Mucosa of gallbladder (tissue), 1 donor: Measurements from ENCODE around the gene PAPOLA. TPM values are rescaled to one million over a fixed set of nuclear protein-coding genes. Genes with fewer than 3 reads are reported as not detected.
A peak's percentile ranks its signal among the peaks of the same experiment; 100 is the strongest.
"Not testable (repeated sequence)": the region's sequence is repeated elsewhere in the genome, so short reads cannot be mapped to it uniquely, and the experiment has no call there.

Experiments used
- DNase-seq: peaks from one replicate; pipeline ENCODE4 v3.0.0-alpha.2; 2020; ENCODE audit warnings: low spot score
- total RNA-seq: library from RNA; stranded (reverse); gene quantifications from one replicate; pipeline ENCODE4 v1.2.1, GENCODE V29; 2021
- donor health status: DM: no; HTN: no; CAD: no.

The PAPOLA gene
- total RNA-seq, 1 donor from 2014 or later: 175 TPM

DNA sequence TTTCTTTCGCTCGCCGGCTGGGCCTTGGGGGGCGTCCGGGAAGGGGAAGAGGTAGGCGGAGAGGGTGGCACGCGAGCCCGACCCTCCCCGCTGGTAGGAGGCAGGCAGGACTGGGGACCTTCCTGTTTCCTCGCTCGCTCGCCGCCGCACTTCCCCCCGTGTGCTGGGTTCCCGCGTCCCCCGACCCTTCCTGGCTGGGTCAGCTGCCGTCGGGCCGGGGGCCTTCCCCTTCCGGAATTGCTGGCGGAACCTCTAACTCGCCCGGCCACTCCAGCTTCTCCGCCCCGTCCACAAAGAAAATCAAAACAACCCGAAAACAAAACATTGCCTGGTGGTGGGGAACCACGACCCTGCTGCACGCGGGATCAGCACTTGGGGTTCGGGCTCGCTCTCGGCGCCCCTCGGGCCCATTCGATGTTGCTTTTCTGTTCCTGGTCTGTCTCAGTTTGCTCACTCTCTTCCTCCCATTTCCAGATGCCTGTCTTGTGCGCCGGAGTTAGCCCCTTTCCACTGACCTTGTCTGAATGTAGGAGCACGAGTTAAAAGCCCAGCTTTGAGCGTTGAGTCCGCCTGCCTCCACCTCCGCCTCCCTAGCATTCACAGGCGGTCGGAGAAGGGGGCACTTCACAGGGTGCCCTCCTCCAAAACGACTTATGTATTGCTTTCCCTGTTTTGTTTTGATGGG lies 581 bp downstream of the PAPOLA start:
- DNase-seq: peak; percentile 42

DNA sequence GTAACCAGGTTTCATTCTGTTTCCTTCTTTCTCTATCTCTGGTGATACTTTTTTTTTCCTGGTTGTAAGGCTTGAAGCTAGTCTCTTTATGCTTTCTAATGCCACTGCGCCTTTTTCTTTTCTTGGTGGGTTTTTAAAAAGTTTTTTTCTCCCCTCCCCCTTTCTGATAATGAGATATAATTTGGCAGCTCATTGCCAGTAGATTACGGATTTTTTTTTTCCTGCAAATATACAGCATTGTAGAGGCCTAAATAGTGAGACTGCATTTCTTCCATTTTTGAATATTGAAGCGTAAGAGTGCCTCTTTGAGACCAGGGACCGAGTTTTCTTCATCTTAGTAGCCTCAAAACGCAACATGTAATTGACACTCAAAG lies 1.1 kb downstream of the PAPOLA start:
- no peak for DNase-seq

GRCh38 chr14:96504353-96504752 lies 2.2 kb downstream of the PAPOLA start:
- not testable (repeated sequence) for DNase-seq

DNA sequence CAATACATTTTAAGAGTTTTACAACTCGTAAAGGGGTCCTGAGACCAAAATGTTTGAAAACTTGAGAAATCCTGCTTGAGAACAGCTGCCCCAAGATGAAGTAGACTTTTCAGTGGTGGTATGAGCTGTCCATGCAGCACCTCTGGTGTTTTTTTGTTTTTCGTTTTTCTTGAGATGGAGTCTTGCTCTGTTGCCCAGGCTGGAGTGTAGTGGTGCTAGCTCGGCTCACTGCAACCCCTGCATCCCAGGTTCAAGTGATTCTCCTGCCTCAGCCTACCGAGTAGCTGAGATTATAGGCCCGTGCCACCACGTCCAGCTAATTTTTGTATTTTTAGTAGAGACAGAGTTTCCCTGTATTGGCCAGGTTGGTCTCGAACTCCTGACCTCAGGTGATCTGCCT lies 5.5 kb downstream of the PAPOLA start:
- no peak for DNase-seq

GRCh38 chr14:96508900-96509299 lies 6.7 kb downstream of the PAPOLA start:
- DNase-seq: no peak

DNA sequence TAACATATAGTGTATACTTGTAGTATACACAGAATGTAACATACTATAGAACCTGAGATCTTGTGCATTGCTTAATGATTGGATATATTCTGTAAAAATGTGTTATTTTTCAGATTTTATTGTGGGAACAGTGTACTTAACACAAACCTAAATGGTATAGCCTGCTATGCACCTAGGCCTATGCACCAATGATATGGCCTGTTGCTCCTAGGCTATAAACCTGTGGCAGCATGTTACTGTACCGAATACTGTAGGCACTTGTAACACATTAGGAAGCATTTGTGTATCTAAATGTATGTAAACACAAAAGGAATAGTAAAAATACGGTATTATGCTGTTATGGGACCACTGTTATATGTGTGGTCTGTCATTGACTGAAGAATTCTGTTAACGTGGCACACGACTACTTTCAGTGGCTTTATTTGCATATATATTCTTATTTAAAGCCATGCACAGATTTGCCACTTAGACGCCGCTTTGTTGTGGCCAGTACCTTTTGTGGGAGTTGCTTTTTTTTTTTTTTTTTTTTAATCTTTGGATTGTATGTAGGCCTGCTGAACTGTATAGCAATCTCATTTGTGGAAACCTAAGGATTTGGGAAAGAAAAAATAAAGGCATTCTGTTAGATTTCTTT lies 7.4 kb downstream of the PAPOLA start:
- DNase-seq: no peak

- no peak for DNase-seq
Measured at GRCh38 chr14:96511146-96511545, 9.0 kb downstream of the PAPOLA start.

- no peak for DNase-seq
Measured at GRCh38 chr14:96511667-96512066, 9.5 kb downstream of the PAPOLA start.

GRCh38 chr14:96512122-96512521 lies 9.9 kb downstream of the PAPOLA start:
- no peak for DNase-seq

DNA sequence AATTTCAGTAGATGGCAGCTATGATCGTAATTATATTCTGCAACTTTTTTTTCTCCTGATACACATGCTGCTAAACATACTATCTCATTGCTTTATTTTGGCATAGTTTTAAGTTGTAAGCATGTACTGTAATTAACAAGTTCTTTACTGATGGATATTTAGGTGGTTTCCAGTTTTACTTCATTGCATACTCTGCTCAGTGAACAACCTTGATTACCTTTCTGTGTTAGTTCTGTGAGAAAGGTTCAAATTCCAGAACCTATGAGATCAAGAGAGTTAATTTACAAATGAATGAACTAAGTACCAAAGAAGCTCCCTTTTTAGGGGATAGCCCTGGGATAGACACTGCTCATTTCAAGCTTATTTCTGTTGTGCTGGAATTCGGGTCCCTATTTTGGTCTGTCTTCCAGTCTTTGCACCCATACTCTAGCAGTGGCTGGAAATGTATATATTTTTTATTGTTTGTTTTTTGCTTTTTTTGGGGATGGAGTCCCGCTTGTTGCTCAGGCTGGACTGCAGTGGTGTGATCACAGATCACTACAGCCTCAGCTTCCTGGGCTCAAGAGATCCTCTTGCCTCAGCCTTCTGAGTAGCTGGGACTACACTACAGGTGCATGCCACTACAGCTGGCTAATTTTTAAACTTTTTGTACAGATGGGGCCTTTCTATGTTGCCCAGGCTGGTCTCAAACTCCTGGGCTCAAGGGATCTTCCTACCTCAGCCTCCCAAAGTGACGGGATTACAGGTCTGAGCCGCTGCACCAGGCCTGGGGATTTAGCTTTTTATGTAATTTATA lies 10.6 kb downstream of the PAPOLA start:
- DNase-seq: no peak

DNA sequence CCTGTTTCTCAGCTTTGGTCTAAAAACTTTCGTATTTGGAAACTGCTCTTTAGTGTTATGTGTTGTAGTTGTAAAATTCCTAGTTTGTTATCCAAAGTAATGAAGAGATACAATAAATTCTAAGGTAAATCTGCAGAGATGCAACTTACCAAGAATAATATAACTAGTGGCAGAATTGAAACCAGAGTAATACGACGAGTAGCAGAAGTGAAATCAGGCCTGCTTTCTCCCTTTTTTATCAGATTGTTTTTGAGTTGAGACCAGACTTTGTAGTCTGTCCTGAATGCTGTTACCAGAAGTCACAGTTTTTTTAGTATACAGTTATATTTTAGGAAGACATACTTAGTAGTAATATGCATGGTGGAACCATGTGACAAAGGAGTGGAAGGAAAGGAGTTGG lies 12.5 kb downstream of the PAPOLA start:
- DNase-seq: no peak

GRCh38 chr14:96515731-96516130 lies 13.5 kb downstream of the PAPOLA start:
- DNase-seq: no peak

DNA sequence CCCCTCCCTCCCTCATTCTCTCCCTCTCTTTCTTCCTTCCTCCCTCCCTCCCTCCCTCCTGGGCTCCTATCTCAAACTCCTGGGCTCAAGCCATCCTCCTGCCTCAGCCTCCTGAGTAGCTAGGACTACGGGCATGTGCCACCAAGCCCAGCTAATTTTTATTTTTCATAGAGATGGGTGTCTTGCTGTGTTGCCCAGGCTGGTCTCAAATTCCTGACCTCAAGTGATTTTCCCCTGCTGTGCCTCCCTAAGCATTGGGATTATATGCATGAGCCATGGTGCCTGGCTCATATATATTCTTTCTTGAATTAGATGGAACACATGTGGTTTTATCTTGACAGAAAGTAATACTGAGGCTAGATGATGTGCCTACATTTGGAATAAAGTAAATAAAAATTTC lies 14.2 kb downstream of the PAPOLA start:
- no peak for DNase-seq

- DNase-seq: no peak
Measured at GRCh38 chr14:96519970-96520369, 17.8 kb downstream of the PAPOLA start.

GRCh38 chr14:96525452-96525851 lies 23.3 kb downstream of the PAPOLA start:
- DNase-seq: no peak

- no peak for DNase-seq
Measured at GRCh38 chr14:96532632-96533031, 30.4 kb downstream of the PAPOLA start.

GRCh38 chr14:96536807-96537206 lies 34.6 kb downstream of the PAPOLA start:
- DNase-seq: no peak

DNA sequence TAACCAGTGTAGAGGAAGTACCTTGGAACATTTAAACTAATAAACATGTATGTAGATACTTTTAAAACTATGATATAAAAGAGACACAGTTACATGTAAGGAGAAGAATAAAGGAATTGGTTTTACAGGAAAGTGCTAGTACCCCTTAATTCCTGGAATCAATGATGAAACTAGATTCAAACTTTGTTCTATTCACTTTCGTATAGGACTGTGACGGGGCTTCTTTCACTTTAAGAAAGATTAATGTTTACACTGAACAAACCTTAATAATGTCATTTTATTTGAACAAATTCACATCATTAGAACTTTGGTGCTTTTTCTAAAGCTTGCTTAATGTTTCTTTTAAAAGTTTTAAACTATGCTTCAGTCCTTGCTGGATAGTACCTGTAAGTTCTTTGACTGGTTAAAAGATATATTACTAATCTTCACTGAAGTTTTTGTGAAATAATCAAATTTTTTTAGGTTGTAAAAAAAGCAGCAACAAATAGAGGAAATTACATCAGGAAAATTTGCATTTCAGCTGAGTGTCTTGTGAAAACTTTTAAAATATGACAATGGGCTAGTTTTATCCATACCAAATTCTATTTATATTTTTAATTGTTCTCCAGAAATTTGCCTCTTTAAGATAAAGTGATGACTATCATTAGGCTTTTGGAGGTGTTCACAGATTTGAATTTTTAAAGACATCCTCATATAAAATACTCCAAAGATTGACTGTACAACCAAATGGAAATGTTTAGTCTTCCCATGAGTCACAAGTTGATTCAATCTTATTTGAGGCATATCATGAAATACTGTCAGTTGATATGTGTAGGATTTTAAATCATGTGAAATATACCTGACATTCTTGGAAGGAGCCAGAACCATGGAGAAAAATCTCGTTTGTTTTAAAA lies 36.2 kb downstream of the PAPOLA start:
- DNase-seq: no peak

DNA sequence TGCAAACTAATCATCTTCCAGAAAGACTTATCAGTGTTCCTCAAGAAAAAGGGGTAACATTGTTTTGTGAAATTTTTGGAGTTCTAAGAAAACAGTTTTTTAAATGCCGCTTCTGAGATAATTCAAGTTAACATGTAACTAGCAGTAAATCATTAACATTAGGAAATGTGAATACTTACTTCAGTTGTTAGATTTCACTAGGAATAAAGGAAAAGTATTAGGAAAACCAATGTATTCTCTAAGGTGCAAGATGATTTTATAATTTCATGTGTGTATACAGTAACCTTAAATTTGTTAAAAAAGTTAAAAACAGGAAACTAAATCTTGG lies 36.8 kb downstream of the PAPOLA start:
- DNase-seq: no peak

- no peak for DNase-seq
Measured at GRCh38 chr14:96554315-96554910, 52.2 kb downstream of the PAPOLA start.

DNA sequence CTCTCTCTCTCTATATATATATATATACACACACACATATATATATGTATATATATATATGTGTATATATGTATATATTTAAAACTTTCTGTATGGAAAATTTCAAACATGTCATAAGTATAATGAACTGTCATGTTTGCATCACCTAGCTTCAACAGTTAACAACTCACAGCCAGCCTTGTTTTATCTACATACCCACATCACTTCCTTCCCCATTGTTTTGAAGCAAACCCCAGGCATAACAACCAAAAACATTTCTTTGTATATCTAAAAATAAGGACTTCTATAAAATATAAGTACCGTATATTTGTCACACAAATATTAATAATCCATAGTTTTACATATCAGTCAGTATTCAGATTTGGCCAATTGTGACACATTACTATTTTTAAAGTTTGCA lies 57.4 kb downstream of the PAPOLA start:
- DNase-seq: no peak

DNA sequence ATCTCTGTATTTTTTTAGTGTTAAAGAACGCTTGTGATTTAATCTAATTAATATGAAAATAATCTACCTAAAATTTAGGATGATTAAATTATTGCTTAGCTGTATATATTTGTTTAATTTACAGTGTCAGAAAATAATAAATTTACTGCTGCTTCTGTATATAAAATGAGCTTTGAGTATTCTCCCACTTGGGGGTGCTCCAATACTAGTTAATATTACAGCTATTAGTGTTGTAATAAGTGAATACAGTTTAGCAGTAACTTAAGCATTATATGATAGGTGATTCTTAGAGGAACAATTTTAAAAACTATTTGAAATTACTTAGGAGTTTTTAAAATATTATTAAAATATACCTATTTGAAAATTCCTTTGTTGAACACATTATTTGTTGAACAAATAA lies 62.2 kb downstream of the PAPOLA start:
- DNase-seq: no peak
